GM18511 (cell line): ENCODE measurements around the gene CDKL4.
A peak's percentile ranks its signal among the peaks of the same experiment; 100 is the strongest.
"Not testable (repeated sequence)": the region's sequence is repeated elsewhere in the genome, so short reads cannot be mapped to it uniquely, and the experiment has no call there.

Source experiments
- ATAC-seq: cut with Tn5 transposase; IDR thresholded peaks from one replicate; pipeline ENCODE4 v1.9.1; 2021; ENCODE audit warnings: mild to moderate bottlenecking, moderate library complexity; ENCODE audit not compliant: unreplicated experiment

The CDKL4 gene

GRCh38 chr2:39145906-39146421 is 97.8 kb downstream of the CDKL4 start:
- no peak for ATAC-seq

DNA sequence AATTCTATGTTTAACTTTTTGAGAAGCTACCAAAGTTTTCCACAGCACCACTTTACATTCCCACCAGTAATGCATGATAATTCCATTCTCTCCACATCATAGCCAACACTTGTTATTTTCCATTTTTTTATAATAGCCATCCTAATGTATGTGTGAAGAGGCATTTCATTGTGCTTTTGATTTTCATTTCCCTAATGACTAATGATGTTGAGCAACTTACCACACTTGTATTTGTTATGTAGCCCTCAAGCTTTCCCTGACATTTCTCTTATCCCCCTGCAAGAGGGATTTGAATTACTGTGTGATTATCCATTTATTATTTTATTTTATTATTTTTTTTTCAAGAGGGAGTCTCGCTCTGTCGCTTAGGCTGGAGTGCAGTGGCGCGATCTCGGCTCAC is 99.4 kb downstream of the CDKL4 start:
- ATAC-seq, result no peak

DNA sequence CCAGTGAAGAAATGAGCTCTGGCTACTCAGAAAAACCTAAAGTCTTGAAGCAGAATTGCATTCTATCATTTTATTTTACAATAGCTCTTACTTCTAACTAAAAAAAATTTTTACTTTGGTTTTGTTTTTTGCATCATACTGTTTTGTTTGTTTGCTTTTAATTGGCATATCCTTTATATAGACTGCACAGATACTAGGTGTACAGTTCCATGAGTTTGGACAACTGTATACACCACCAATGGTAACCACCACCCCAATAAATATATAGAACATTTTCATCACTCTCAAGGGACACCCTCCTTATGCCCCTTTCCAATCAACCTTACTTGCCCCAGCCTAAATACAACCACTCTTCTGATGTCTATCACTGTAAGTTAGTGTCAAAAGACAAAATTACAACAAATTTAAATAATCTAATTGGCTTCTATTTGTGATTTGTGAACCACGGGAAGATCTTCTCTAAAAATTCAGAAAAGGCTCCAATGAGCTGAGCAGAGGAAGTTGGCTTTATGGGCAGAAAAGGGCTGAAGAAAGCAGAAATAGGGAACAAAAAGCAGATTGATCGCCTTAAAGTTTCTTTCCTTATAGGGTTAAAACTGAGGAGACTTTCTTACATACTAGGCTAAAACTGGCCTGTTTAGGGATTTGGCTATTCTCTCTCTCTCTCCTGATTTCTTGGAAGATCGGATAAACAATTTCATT is 100.7 kb downstream of the CDKL4 start:
- no peak for ATAC-seq

DNA sequence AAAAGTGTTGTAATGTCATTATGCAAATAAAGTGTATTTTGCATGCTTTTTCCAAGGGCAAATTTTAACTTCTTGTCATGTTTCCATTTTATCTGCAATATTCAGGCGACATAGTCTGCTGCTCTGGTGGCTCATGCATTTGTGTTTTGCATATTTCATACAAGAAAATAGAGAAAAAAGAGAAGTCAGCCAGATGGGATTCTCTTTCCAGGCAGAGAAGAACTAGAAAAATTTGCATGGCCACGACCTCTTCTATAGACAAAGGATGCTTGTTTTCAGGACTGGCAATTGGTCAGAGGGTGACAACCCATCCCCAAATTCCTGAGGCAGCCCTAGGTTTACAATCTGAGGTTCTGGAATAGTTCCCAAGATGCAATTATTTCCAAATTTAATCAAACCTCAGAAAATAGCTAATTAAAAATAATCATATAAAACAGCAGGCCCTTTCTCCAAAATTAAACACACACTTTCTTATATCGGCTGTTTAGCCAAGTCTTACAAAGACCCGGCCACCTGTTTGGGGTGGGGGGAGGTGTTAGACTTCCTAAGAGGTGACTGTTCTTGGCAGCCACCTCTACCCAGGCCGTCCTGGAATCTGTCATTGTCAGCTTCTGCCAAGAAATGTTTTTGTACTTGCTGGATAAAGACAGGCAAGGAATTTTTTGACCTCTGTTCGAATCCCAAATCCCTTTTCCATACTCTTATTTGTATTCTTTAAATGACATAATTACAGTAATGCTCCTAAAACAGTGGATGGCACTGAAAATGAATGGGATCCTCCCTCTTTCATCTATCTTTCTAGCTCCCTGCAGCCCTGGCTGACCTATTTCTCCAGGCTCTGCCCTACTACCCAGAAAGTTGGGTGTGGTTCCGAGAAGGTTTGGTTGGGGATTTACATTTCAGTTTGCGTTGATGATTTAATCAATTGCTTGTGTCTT is 102.2 kb downstream of the CDKL4 start:
- peak; percentile 64 for ATAC-seq

GRCh38 chr2:39140948-39141333 is 102.8 kb downstream of the CDKL4 start:
- ATAC-seq, result not testable (repeated sequence)

DNA sequence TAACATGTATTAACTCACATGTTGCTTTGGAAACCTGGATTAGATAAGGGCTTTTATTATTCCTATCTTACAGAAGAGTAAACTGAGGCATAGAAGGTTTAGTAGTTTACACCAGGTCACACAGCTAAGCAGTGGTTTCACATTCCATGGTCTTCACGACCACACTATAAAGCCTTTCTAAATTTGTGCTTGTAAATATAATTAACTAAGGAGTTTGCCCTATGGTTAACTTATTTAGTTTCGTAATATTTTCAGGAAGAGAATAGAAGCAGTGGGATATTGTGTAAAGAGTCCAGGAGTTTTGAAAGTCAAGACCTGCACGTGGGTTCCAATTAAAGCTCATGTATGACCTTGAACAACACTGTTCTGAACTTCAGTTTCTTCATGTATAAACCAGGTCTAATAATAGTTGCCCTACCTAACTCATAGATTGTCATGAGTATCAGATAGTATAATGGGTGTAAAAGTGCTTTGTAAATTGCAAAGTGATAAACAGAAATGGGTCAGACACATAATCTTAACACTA is 103.4 kb downstream of the CDKL4 start:
- ATAC-seq, result no peak

GRCh38 chr2:39139511-39140237 is 104.1 kb downstream of the CDKL4 start:
- ATAC-seq, result no peak

DNA sequence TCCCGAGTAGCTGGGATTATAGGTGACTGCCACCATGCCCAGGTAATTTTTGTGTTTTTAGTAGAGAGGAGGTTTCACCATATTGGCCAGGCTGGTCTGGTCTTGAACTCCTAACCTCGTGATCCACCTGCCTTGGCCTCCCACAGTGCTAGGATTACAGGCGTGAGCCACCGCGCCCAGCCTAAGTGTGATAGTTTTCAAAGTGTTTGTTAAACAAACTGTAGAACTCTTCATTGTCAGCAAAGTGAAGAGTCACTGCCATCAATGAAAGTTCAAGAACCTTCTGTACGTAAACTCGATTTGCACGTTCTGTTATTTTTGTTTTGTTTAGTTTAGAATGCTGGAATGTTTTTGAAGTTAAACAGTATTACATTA is 104.9 kb downstream of the CDKL4 start:
- ATAC-seq, result no peak

- not testable (repeated sequence) for ATAC-seq
Observed at GRCh38 chr2:39138187-39138836, 105.5 kb downstream of the CDKL4 start.

DNA sequence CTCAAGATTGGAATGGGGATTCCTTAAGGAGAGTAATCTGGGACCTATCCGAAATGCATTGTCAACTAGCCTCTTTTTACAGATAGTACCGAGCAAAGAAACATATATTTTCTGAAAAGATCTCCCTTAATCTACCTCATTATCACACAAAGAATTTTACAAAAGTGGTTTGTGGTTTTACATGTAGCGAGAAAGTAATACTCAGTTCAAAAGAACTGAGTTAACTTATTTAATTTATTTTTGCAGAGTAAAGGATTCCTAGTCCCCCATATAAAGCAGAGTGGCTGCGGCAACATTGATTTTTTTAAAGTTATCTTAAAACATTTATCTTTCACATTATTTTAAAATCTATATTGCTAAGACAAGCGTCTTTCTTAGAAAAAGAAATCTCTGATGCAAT is 107.0 kb downstream of the CDKL4 start:
- ATAC-seq, result no peak

DNA sequence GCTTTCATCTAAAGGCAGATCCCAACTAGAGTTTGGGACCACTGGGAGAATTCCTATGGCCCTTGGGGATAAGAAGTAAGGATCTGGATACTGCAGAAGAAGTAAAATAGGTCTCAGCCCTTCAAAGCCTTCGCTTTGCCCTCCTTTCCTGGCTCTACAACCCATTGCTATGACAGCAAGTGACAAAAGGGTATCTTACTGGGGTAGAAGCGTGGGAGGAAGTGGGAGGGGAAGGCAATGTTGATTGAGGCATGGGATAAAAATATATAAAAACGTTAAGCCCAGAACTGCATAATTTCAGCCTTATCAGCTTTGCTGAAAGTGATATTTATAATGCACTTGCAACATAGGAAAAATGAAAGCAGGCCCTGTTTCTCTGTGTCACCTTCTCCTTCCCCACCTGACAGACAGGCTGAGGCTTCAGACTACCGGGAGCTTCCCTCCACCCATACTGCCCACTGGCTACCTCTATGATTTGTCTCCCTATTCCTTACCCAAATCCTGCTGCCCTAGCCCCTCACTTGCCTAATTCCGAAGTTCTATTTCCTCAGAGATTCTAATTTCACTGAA is 108.0 kb downstream of the CDKL4 start:
- no peak for ATAC-seq

DNA sequence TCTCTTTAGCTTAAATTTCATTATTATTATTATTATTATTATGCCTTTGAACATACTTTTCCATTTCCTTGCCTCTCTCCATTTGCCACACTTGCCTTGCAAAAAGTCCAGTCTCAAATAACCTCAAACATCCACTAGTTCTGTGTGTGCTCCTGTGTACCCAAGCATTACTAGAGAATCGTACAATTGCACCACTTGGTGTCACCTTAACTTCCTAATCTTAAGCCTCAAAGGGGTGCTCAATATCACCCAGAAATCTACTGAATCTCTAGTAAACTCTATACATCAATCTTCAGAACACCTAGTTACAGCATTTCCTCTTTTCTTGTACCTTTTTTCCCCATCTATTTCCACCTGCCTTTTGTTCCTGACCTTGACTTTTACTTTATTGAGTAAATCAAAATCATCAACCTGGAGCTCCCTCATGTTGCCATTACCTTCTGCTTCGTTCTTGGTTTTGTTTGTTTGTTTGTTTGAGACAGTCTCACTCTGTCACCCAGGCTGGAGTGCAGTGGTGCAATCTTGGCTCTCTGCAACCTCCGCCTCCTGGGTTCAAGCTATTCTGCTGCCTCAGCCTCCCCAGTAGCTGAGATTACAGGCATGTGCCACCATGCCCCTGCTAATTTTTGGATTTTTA is 110.4 kb downstream of the CDKL4 start:
- ATAC-seq, result no peak

- peak; percentile 48 for ATAC-seq
Observed at GRCh38 chr2:39128919-39129391, 114.8 kb downstream of the CDKL4 start.

- peak; percentile 56 for ATAC-seq
Observed at GRCh38 chr2:39127973-39128372, 115.8 kb downstream of the CDKL4 start.
